GM23338 (cell line): ENCODE results near the gene INPP4B. TPM values are rescaled to one million over a fixed set of nuclear protein-coding genes. Genes with fewer than 3 reads are reported as not detected.

ENCODE experiments used
- ATAC-seq: fragments of 200-7000 bp; cut with Tn5 transposase; 3 replicates; pipeline ENCODE4 v1.9.1; 2020
- DNase-seq: peaks from one replicate; pipeline ENCODE4 v3.0.0-alpha.2; 2015; ENCODE audit warnings: low spot score
- H2AFZ ChIP-seq: fragments of 200-600 bp; sonication (generic); 2 replicates; pipeline ENCODE4 v1.8.0; 2016; ENCODE audit warnings: antibody characterized with exemption, mild to moderate bottlenecking, moderate library complexity
- H3F3A ChIP-seq: fragments of 200-600 bp; sonication (generic); replicated peaks from 2 replicates; pipeline ENCODE4 v1.8.0; 2017; ENCODE audit warnings: antibody characterized with exemption, mixed run types, low read depth
- H3K27ac ChIP-seq: fragments of 200-600 bp; sonication (generic); 2 replicates; pipeline ENCODE4 v1.6.1; 2016; ENCODE audit warnings: low read depth
- H3K27me3 ChIP-seq: fragments of 200-600 bp; sonication (generic); 2 replicates; pipeline ENCODE4 v1.8.0; 2016; ENCODE audit warnings: mild to moderate bottlenecking, mixed run types, moderate library complexity; ENCODE audit not compliant: insufficient read depth
- H3K36me3 ChIP-seq: fragments of 200-600 bp; sonication (generic); 2 replicates; pipeline ENCODE4 v1.8.0; 2016; ENCODE audit warnings: mild to moderate bottlenecking; ENCODE audit not compliant: insufficient read depth
- H3K4me1 ChIP-seq: fragments of 200-600 bp; sonication (generic); 2 replicates; pipeline ENCODE4 v1.8.0; 2016; ENCODE audit warnings: mild to moderate bottlenecking, moderate library complexity; ENCODE audit not compliant: insufficient read depth
- H3K4me2 ChIP-seq: fragments of 200-600 bp; sonication (generic); 2 replicates; pipeline ENCODE4 v1.7.1; 2017; ENCODE audit warnings: mixed run types
- H3K4me3 ChIP-seq: fragments of 200-600 bp; sonication (generic); 2 replicates; pipeline ENCODE4 v1.6.1; 2016; ENCODE audit warnings: mixed run types
- H3K79me2 ChIP-seq: fragments of 200-600 bp; sonication (generic); replicated peaks from 2 replicates; pipeline ENCODE4 v1.8.0; 2017; ENCODE audit warnings: mild to moderate bottlenecking; ENCODE audit not compliant: insufficient read depth
- H3K9me2 ChIP-seq: fragments of 200-600 bp; sonication (generic); 2 replicates; pipeline ENCODE4 v1.8.0; 2017; ENCODE audit not compliant: insufficient read depth
- H4K20me1 ChIP-seq: fragments of 200-600 bp; sonication (generic); replicated peaks from 2 replicates; pipeline ENCODE4 v1.8.0; 2017; ENCODE audit warnings: mild to moderate bottlenecking; ENCODE audit not compliant: insufficient read depth
- H3K27ac Mint-ChIP-seq: 2 replicates; pipeline ENCODE4 v1.8.0; 2020; ENCODE audit warnings: inconsistent platforms, mild to moderate bottlenecking, moderate library complexity, mixed read lengths
- H3K27me3 Mint-ChIP-seq: 3 replicates; pipeline ENCODE4 v1.8.0; 2022; ENCODE audit warnings: low read depth, mild to moderate bottlenecking, moderate library complexity, mixed read lengths, inconsistent platforms; ENCODE audit not compliant: insufficient read depth, poor library complexity
- H3K36me3 Mint-ChIP-seq: 3 replicates; pipeline ENCODE4 v1.8.0; 2021; ENCODE audit warnings: low read depth, mild to moderate bottlenecking, inconsistent platforms, moderate library complexity, mixed read lengths
- H3K4me1 Mint-ChIP-seq: 3 replicates; pipeline ENCODE4 v1.8.0; 2020; ENCODE audit warnings: mild to moderate bottlenecking, inconsistent platforms, mixed read lengths
- H3K4me3 Mint-ChIP-seq: 3 replicates; pipeline ENCODE4 v1.8.0; 2021; ENCODE audit warnings: moderate library complexity, mild to moderate bottlenecking, inconsistent platforms, mixed read lengths
- H3K9me3 Mint-ChIP-seq: 3 replicates; pipeline ENCODE4 v1.8.0; 2020; ENCODE audit warnings: moderate library complexity, mild to moderate bottlenecking, inconsistent platforms, mixed read lengths
- CREB1 ChIP-seq: fragments of 250-450 bp; sonication (Bioruptor Pico); IDR thresholded peaks from 2 replicates; pipeline ENCODE4 v1.5.0; 2020; ENCODE audit warnings: low read depth, mild to moderate bottlenecking, moderate library complexity
- CTCF ChIP-seq, 2 experiments: fragments of 200-600 bp in 1 of 2; sonication (generic) in 1 of 2; conservative IDR thresholded peaks; 2 replicates each; pipeline versions ENCODE4 v1.5.1 to v1.6.1; 2016 to 2017; ENCODE audit warnings: antibody characterized with exemption in 2 of 2, low read depth in 2 of 2, mild to moderate bottlenecking in 2 of 2, moderate library complexity in 1 of 2
- ETS1 ChIP-seq: IDR thresholded peaks from 2 replicates; pipeline ENCODE4 v1.6.1; 2016; ENCODE audit warnings: antibody characterized with exemption
- EZH2 ChIP-seq: fragments of 200-600 bp; sonication (generic); IDR thresholded peaks from one replicate; pipeline ENCODE4 v1.8.0; 2017; ENCODE audit warnings: antibody characterized with exemption, mild to moderate bottlenecking, low read depth; ENCODE audit not compliant: unreplicated experiment
- EZH2phosphoT487 ChIP-seq: fragments of 200-600 bp; sonication (generic); IDR thresholded peaks from one replicate; pipeline ENCODE4 v1.8.1; 2018; ENCODE audit warnings: antibody characterized with exemption; ENCODE audit not compliant: unreplicated experiment
- JUNB ChIP-seq: IDR thresholded peaks from one replicate; pipeline ENCODE4 v1.6.1; 2016; ENCODE audit warnings: antibody characterized with exemption; ENCODE audit not compliant: unreplicated experiment
- NANOG ChIP-seq: IDR thresholded peaks from 2 replicates; pipeline ENCODE4 v1.6.1; 2016; ENCODE audit warnings: antibody characterized with exemption, borderline replicate concordance
- POLR2AphosphoS5 ChIP-seq: IDR thresholded peaks from 2 replicates; pipeline ENCODE4 v1.6.1; 2016; ENCODE audit warnings: antibody characterized with exemption, low read depth
- REST ChIP-seq: IDR thresholded peaks from one replicate; pipeline ENCODE4 v1.6.1; 2018; ENCODE audit warnings: antibody characterized with exemption; ENCODE audit not compliant: unreplicated experiment
- STAT1 ChIP-seq: IDR thresholded peaks from one replicate; pipeline ENCODE4 v1.6.1; 2016; ENCODE audit warnings: antibody characterized with exemption; ENCODE audit not compliant: unreplicated experiment
- ZNF114 ChIP-seq: fragments of 250-450 bp; sonication (Bioruptor Pico); IDR thresholded peaks from 2 replicates; pipeline ENCODE4 v1.5.0; 2020; ENCODE audit warnings: mild to moderate bottlenecking, moderate library complexity
- ZNF331 ChIP-seq: fragments of 250-450 bp; sonication (Bioruptor Pico); IDR thresholded peaks from 2 replicates; pipeline ENCODE4 v1.5.0; 2020; ENCODE audit warnings: low read depth, mild to moderate bottlenecking, moderate library complexity
- ZNF462 ChIP-seq: fragments of 250-450 bp; sonication (Bioruptor Pico); IDR thresholded peaks from 2 replicates; pipeline ENCODE4 v1.5.0; 2020; ENCODE audit warnings: mild to moderate bottlenecking, moderate library complexity
- polyA plus RNA-seq: library from polyadenylated mRNA; unstranded; fragments of >200 nt; fragmentation: Nextera tagmentation; extraction: Ambion mirVana; gene quantifications from 2 replicates; pipeline ENCODE4 v1.2.1, GENCODE V29; 2016
- total RNA-seq: library from RNA; depleted of rRNA; stranded (reverse); fragments of >200 nt; shearing (Covaris generic); gene quantifications from 2 replicates; pipeline ENCODE4 v1.2.3, GENCODE V29; 2014

Gene INPP4B
- total and polyA plus RNA-seq, 2 experiments from 2014 or later, result 0.11 to 0.14 TPM

- Mint-ChIP-seq H3K27ac (no peak overlapping the region), H3K36me3 (peaks cover 25% of the 10 kb centered on the region; the same call in 2 of the 3 replicates), H3K4me3 (no peak overlapping the region), H3K27me3 (no peaks in the 10 kb centered on the region), H3K9me3 (peaks cover 59% of the 10 kb centered on the region), H3K4me1 (no peaks in the 10 kb centered on the region; the same call in 2 of the 3 replicates)
- no peak for TF ChIP-seq ETS1
- TF ChIP-seq ZNF114 (CRISPR knock-in tag), result no peak
- TF ChIP-seq POLR2AphosphoS5, result no peak
- TF ChIP-seq EZH2phosphoT487, result no peak
- no peak for TF ChIP-seq ZNF331 (CRISPR knock-in tag)
- no peak for TF ChIP-seq CREB1 (CRISPR knock-in tag)
- TF ChIP-seq CTCF (conservative IDR thresholded peaks at IDR 0.05; ENCODE audit: low read depth in 2 of 2), result no peak
- no peak for TF ChIP-seq STAT1
- no peak for TF ChIP-seq REST
- no peak for TF ChIP-seq JUNB
- TF ChIP-seq NANOG, result no peak
- TF ChIP-seq EZH2, result no peak
- TF ChIP-seq ZNF462 (CRISPR knock-in tag), result no peak
- DNase-seq (no peak), ATAC-seq (no peak)
- Histone ChIP-seq H3K27me3 (no peaks in the 10 kb centered on the region), H4K20me1 (no peaks in the 10 kb centered on the region), H3K4me1 (no peaks in the 10 kb centered on the region), H3K79me2 (no peaks in the 10 kb centered on the region), H3F3A (no peaks in the 10 kb centered on the region), H3K4me3 (no peak overlapping the region), H2AFZ (no peak overlapping the region), H3K36me3 (no peaks in the 10 kb centered on the region), H3K27ac (no peak overlapping the region), H3K9me2 (no peaks in the 10 kb centered on the region), H3K4me2 (no peak overlapping the region)
These were observed 197.7 kb downstream of the INPP4B start for GRCh38 chr4:142648378-142648777.
